ENCODE measurements around the gene RGCC. TPM values are rescaled to one million over a fixed set of nuclear protein-coding genes. Genes with fewer than 3 reads are reported as not detected.

RGCC gene
- total and polyA plus RNA-seq, 2 of the 4 experiments (the other 2 are of a cell fraction), result 7.5 to 7.6 TPM

- Histone ChIP-seq H2BK5ac (ENCODE audit: low read depth, low read length, poor library complexity, severe bottlenecking) (no peak overlapping the region), H3K23ac (ENCODE audit: low read depth, low read length) (no peak overlapping the region), H3K9me3 (ENCODE audit: control insufficient read depth, insufficient read depth, low read length) (no peaks in the 10 kb centered on the region), H2BK120ac (ENCODE audit: low read depth, low read length) (no peak overlapping the region), H3K4me3 (ENCODE audit: insufficient read depth, low read depth, low read length) (no peak overlapping the region), H3K9me1 (ENCODE audit: insufficient read depth, low read length) (peaks cover 7% of the 10 kb centered on the region), H3K79me1 (ENCODE audit: low read depth in 1 of 2, low read length in 2 of 2) (peaks cover 0 to 7% of the 10 kb centered on the region in 2 experiments; a peak in 3 of 4 replicates), H3K36me3 (ENCODE audit: control insufficient read depth, insufficient read depth, low read length) (peaks cover 44% of the 10 kb centered on the region), H2AK9ac (replicated peaks; ENCODE audit: low read depth, low read length, poor library complexity) (no peak overlapping the region), H2AK5ac (ENCODE audit: low read depth, low read length) (no peak overlapping the region), H4K20me1 (ENCODE audit: insufficient read depth, low read length) (0 out of 2 replicates have a peak, but pooled peaks cover 6% of the 10 kb centered on the region), H3K27ac (ENCODE audit: insufficient read depth, low read length) (no peak overlapping the region), H2AFZ (replicated peaks; ENCODE audit: low read length, poor library complexity) (no peak overlapping the region), H2BK15ac (ENCODE audit: low read depth, low read length) (no peak overlapping the region), H2BK20ac (ENCODE audit: low read depth, low read length) (no peak overlapping the region), H3K9ac (ENCODE audit: low read depth, low read length) (no peak overlapping the region), H3K14ac (replicated peaks; ENCODE audit: low read depth, low read length) (no peak overlapping the region), H3K4me1 (ENCODE audit: control insufficient read depth, insufficient read depth, low read length) (peaks cover 2% of the 10 kb centered on the region), H3K4ac (ENCODE audit: low read depth, low read length) (no peak overlapping the region), H4K8ac (ENCODE audit: low read depth in 2 of 2, low read length in 2 of 2) (no peak overlapping the region), H4K5ac (ENCODE audit: low read depth, low read length) (no peak overlapping the region), H3K18ac (ENCODE audit: low read depth, low read length) (no peak overlapping the region), H4K91ac (ENCODE audit: insufficient read depth, low read depth, low read length) (no peak overlapping the region), H3K4me2 (ENCODE audit: low read depth, low read length) (no peak overlapping the region), H3K56ac (ENCODE audit: extremely low read depth, insufficient read depth, low read length) (no peak overlapping the region), H3K27me3 (ENCODE audit: control insufficient read depth, insufficient read depth, low read length) (no peaks in the 10 kb centered on the region)
- intact Hi-C loops (cut with micrococcal nuclease) (no loop called here), in situ Hi-C loops (cut with MboI; ENCODE audit: low sequenced_read_pairs) (loop anchor here (25.0 kb wide), 1 partner anchor 167 kb away; no protein-coding TSS in a partner anchor), dilution Hi-C loops (cut with HindIII; ENCODE audit: low sequenced_read_pairs, unreplicated experiment) (no loop called here)
- POLR2A ChIA-PET (ENCODE audit: unreplicated experiment), result interaction anchor here (0.7 kb wide), 1 partner anchor 57 kb away, joined by 3 read pairs; no protein-coding TSS in a partner anchor
- TF ChIP-seq FOS (IDR thresholded peaks at IDR 0.05; ENCODE audit: low read depth, low read length) (no peak), POLR2A (IDR thresholded peaks at IDR 0.05; ENCODE audit: low read depth, low read length) (no peak), NFE2L2 (IDR thresholded peaks at IDR 0.05; ENCODE audit: low read depth, low read length) (no peak), USF2 (IDR thresholded peaks at IDR 0.05; ENCODE audit: low read depth, low read length) (no peak), CHD1 (IDR thresholded peaks at IDR 0.05; ENCODE audit: low read depth, low read length) (no peak)
- no peak for DNase-seq
- no TSS peak for BruUV-seq (replicated peaks)
- CTCF ChIA-PET, result no interaction called here
- WGBS, 2 experiments (ENCODE audit: extremely low coverage in 2 of 2, insufficient read length in 1 of 2), result 80% methylated on average over 1 of the region's 4 CpGs; no CpG with 5 or more reads in 1 of the 2 experiments
- ATAC-seq (ENCODE audit: low read depth), result no peak
Observed at GRCh38 chr13:41470196-41470595, 12.8 kb downstream of the RGCC start.
